Measurements from ENCODE around the gene PRKG1. TPM values are rescaled to one million over a fixed set of nuclear protein-coding genes. Genes with fewer than 3 reads are reported as not detected.

The PRKG1 gene
- total RNA-seq, 1 donor from 2014 or later = 22.8 TPM

DNA sequence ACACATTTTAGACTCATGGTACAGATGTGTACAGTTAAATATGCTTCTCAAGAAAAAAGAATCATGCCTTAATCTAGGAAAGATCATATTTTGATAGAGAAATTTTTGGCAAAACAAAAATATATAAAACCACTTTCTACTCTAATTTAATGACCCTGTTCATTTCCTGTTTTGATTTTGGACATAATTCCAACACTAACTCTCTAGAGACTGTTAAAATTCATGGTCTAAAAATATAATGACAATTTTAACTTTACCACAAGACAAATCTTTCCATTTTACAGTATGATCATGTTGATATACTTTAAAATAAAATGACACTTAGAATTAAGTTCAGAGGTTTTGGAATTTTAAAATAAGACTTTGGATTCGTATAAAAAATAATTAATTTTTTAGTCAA is 45.2 kb downstream of the PRKG1 start:
- no peaks in the 10 kb centered on the region for H3K9me3 Mint-ChIP-seq (ENCODE audit: low read depth)
- H3K36me3 Mint-ChIP-seq (ENCODE audit: low read depth) = no peaks in the 10 kb centered on the region
- H3K27ac Mint-ChIP-seq (ENCODE audit: unreplicated experiment) = no peak overlapping the region
- H3K27me3 Mint-ChIP-seq (ENCODE audit: low read depth) = no peaks in the 10 kb centered on the region
- peaks cover 27% of the 10 kb centered on the region for H3K4me1 Mint-ChIP-seq (ENCODE audit: low read depth)
- TF ChIP-seq, protein P1, sequence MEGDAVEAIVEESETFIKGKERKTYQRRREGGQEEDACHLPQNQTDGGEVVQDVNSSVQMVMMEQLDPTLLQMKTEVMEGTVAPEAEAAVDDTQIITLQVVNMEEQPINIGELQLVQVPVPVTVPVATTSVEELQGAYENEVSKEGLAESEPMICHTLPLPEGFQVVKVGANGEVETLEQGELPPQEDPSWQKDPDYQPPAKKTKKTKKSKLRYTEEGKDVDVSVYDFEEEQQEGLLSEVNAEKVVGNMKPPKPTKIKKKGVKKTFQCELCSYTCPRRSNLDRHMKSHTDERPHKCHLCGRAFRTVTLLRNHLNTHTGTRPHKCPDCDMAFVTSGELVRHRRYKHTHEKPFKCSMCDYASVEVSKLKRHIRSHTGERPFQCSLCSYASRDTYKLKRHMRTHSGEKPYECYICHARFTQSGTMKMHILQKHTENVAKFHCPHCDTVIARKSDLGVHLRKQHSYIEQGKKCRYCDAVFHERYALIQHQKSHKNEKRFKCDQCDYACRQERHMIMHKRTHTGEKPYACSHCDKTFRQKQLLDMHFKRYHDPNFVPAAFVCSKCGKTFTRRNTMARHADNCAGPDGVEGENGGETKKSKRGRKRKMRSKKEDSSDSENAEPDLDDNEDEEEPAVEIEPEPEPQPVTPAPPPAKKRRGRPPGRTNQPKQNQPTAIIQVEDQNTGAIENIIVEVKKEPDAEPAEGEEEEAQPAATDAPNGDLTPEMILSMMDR (IDR thresholded peaks at IDR 0.05) = no peak
- no peak overlapping the region for H3K4me3 Mint-ChIP-seq (ENCODE audit: unreplicated experiment)
- DNase-seq (ENCODE audit: low spot score) = no peak

- DNase-seq (ENCODE audit: low spot score) = no peak
- TF ChIP-seq, protein P1 (IDR thresholded peaks at IDR 0.05) = no peak
- no peak overlapping the region for H3K27ac Mint-ChIP-seq (ENCODE audit: unreplicated experiment)
- no peak overlapping the region for H3K4me3 Mint-ChIP-seq (ENCODE audit: unreplicated experiment)
- peaks cover 6% of the 10 kb centered on the region for H3K9me3 Mint-ChIP-seq (ENCODE audit: low read depth)
- no peaks in the 10 kb centered on the region for H3K36me3 Mint-ChIP-seq (ENCODE audit: low read depth)
- H3K27me3 Mint-ChIP-seq (ENCODE audit: low read depth) = no peaks in the 10 kb centered on the region
- peaks cover 24% of the 10 kb centered on the region for H3K4me1 Mint-ChIP-seq (ENCODE audit: low read depth)
Observed at GRCh38 chr10:51121861-51122260, 47.6 kb downstream of the PRKG1 start.

DNA sequence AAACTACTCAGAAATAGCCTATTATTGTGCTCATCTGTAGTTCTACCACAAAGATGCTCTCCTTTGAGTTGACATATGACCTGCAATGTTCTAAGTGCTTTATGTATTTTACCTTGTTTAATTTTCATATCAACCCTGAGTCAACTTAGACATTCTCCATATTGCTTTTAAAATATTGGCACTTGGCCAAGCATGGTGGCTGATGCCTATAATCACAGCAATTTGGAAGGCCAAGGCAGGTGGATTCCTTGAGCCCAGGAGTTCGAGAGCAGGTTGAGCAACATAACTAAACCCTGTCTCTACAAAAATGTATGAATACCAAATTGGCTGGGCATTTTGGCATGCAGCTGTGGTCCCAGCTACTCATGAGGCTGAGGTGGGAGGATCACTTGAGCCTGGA is 50.6 kb downstream of the PRKG1 start:
- H3K9me3 Mint-ChIP-seq (ENCODE audit: low read depth) = peaks cover 10% of the 10 kb centered on the region
- DNase-seq (ENCODE audit: low spot score) = no peak
- H3K36me3 Mint-ChIP-seq (ENCODE audit: low read depth) = peaks cover 4% of the 10 kb centered on the region
- TF ChIP-seq, protein P1 (IDR thresholded peaks at IDR 0.05) = no peak
- peaks cover 4% of the 10 kb centered on the region for H3K4me1 Mint-ChIP-seq (ENCODE audit: low read depth)
- H3K27ac Mint-ChIP-seq (ENCODE audit: unreplicated experiment) = no peak overlapping the region
- no peak overlapping the region for H3K4me3 Mint-ChIP-seq (ENCODE audit: unreplicated experiment)
- no peaks in the 10 kb centered on the region for H3K27me3 Mint-ChIP-seq (ENCODE audit: low read depth)

DNA sequence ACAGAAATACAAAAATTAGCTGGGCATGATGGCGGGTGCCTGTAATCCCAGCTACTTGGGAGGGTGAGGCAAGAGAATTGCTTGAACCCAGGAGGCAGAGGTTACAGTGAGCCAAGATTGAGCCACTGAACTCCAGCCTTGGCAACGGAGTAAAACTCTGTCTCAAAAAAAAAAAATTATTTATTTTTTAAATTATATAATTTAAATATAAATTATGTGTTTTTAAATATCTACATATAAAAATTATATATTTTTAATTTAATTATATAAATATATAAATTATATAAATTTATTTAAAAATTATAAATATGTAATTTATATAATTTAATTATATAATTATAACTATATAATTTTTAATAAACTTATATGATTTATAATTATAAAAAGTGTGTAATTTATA is 51.2 kb downstream of the PRKG1 start:
- no peaks in the 10 kb centered on the region for H3K27me3 Mint-ChIP-seq (ENCODE audit: low read depth)
- peaks cover 10% of the 10 kb centered on the region for H3K9me3 Mint-ChIP-seq (ENCODE audit: low read depth)
- H3K4me3 Mint-ChIP-seq (ENCODE audit: unreplicated experiment) = no peak overlapping the region
- DNase-seq (ENCODE audit: low spot score) = no peak
- TF ChIP-seq, protein P1 (IDR thresholded peaks at IDR 0.05) = no peak
- H3K27ac Mint-ChIP-seq (ENCODE audit: unreplicated experiment) = no peak overlapping the region
- H3K36me3 Mint-ChIP-seq (ENCODE audit: low read depth) = peaks cover 4% of the 10 kb centered on the region
- peaks cover under 1% of the 10 kb centered on the region for H3K4me1 Mint-ChIP-seq (ENCODE audit: low read depth)

DNA sequence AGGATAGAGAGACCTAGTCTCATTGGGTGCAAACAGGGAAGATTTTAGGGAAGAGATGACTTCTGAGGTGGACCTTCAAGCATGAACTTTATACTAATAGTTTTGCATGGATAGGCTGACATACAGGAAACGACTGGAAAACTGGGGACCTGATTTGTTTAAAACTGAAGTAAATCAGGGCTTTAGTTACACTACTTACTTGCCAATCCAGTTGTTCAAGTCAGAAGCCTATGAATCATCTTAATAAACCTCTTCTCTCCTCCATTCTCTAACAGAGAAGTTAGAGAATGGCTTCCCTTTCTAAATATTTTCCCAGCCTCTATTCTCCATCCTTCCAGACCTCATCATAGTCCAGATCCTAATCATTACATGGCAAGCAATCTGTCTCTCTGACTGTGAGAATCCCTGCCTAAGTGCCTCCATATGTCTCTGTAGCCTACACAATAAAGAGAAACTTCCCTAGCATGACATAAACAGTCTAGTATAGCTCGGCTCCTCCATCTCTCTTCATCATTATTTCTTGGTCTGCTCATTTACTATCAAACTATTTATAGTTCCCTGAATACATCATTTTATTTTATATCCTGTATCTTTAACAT is 55.8 kb downstream of the PRKG1 start:
- no peaks in the 10 kb centered on the region for H3K27me3 Mint-ChIP-seq (ENCODE audit: low read depth)
- H3K4me3 Mint-ChIP-seq (ENCODE audit: unreplicated experiment) = no peak overlapping the region
- no peak for DNase-seq (ENCODE audit: low spot score)

More for the DNA sequence above, 55.8 kb downstream of the PRKG1 start:
- Mint-ChIP-seq H3K9me3 (ENCODE audit: low read depth) (peaks cover 7% of the 10 kb centered on the region), H3K27ac (ENCODE audit: unreplicated experiment) (no peak overlapping the region), H3K36me3 (ENCODE audit: low read depth) (peaks cover 4% of the 10 kb centered on the region), H3K4me1 (ENCODE audit: low read depth) (no peaks in the 10 kb centered on the region)
- TF ChIP-seq, protein P1 (IDR thresholded peaks at IDR 0.05) = no peak

All from chondrocyte (in vitro differentiated cells).